H1 (cell line): ENCODE results near the gene CCDC40.

Source experiments
- CEBPB ChIP-seq: IDR thresholded peaks from 2 replicates; pipeline ENCODE4 v1.6.1; 2012; ENCODE audit warnings: low read depth, low read length
- EP300 ChIP-seq, 2 experiments: IDR thresholded peaks; 1 replicate in 1 of 2; 2 replicates in 1 of 2; pipeline ENCODE4 v1.6.1; 2011 to 2012; ENCODE audit warnings: low read depth in 2 of 2, low read length in 2 of 2, mild to moderate bottlenecking in 2 of 2, borderline replicate concordance in 1 of 2, inconsistent platforms in 1 of 2, moderate library complexity in 1 of 2
- MAFK ChIP-seq: IDR thresholded peaks from 2 replicates; pipeline ENCODE4 v1.6.1; 2012; ENCODE audit warnings: low read depth, mild to moderate bottlenecking, improper control_type of control experiment, low read length
- POLR2A ChIP-seq, 2 experiments: IDR thresholded peaks; 1 replicate in 1 of 2; 2 replicates in 1 of 2; pipeline ENCODE4 v1.6.1; 2011; ENCODE audit warnings: low read depth in 2 of 2, low read length in 2 of 2, mild to moderate bottlenecking in 2 of 2; ENCODE audit errors: control extremely low read depth in 1 of 2
- POLR2AphosphoS5 ChIP-seq: IDR thresholded peaks from 2 replicates; pipeline ENCODE4 v1.6.1; 2011; ENCODE audit warnings: low read depth, low read length
- RAD21 ChIP-seq, 2 experiments: IDR thresholded peaks in 1 of 2; conservative IDR thresholded peaks in 1 of 2; 2 replicates each; pipeline ENCODE4 v1.6.1; 2011; ENCODE audit warnings: low read depth in 2 of 2, low read length in 2 of 2, improper control_type of control experiment in 1 of 2, inconsistent platforms in 1 of 2, mild to moderate bottlenecking in 1 of 2, moderate library complexity in 1 of 2
- RFX5 ChIP-seq: IDR thresholded peaks from 2 replicates; pipeline ENCODE4 v1.6.1; 2011; ENCODE audit warnings: low read depth, low read length, improper control_type of control experiment, borderline replicate concordance
- RNF2 ChIP-seq: fragments of 200-900, 300-1000 bp; sonication (generic); IDR thresholded peaks from 2 replicates; pipeline ENCODE4 v1.7.1; 2016; ENCODE audit warnings: borderline replicate concordance, low read depth, mild to moderate bottlenecking, antibody characterized with exemption, low read length; ENCODE audit not compliant: poor library complexity, severe bottlenecking; ENCODE audit errors: missing control alignments
- SP1 ChIP-seq: IDR thresholded peaks from 2 replicates; pipeline ENCODE4 v1.6.1; 2011; ENCODE audit warnings: low read depth, low read length
- TF ChIP-seq, protein P1 (sequence below), 3 experiments: IDR thresholded peaks; 1 replicate in 2 of 3; 2 replicates in 1 of 3; pipeline versions ENCODE4 v1.5.1 to v1.6.1; 2011; ENCODE audit warnings: low read length in 3 of 3, mild to moderate bottlenecking in 3 of 3, inconsistent platforms in 2 of 3, low read depth in 1 of 3, moderate library complexity in 1 of 3; ENCODE audit not compliant: insufficient read depth in 1 of 3; ENCODE audit errors: control extremely low read depth in 1 of 3

DNA sequence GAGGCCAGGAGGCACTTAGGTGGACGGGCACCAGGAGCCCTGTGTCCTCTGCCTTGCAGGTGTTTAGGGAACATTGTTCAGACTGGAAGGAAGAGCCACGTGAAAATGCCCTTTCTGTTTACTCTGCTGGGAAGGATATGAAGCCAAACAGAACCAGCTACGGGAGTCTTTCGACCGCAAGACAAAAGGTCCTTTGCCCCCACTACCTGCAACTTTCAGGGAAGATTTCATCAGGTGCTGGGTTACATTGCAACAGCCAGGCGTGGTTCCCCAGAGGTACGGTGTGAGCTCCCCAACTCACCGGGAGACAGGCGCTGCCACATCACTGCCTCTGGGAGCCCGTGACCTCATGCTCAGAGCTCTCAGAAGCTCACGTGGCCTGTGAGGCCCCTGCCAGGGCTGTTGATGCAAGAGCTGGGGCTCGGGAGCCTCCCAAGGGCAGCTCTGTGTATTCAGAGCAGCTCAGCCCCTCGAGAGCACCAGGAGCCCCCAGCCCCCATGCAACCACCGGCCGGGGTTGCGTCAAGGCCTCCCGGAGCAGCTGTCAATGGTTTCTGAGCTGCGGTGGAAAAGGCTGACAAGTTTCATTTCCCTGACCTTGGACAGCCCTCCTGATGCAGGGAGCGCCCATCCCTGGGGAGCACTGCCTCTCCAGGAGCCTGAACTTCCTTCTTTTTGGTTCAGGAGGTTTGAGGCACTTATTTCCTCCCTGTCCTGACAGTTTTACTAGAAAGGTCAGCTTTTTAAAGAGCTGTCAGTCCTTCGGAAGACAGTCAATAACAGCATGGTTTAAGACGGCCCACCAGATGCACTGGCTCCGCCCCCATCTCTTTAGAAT lies 42.8 kb upstream of the CCDC40 start:
- TF ChIP-seq POLR2A (IDR thresholded peaks at IDR 0.05; ENCODE audit: control extremely low read depth in 1 of 2, low read depth in 2 of 2, low read length in 2 of 2) = no peak
- TF ChIP-seq, protein P1, sequence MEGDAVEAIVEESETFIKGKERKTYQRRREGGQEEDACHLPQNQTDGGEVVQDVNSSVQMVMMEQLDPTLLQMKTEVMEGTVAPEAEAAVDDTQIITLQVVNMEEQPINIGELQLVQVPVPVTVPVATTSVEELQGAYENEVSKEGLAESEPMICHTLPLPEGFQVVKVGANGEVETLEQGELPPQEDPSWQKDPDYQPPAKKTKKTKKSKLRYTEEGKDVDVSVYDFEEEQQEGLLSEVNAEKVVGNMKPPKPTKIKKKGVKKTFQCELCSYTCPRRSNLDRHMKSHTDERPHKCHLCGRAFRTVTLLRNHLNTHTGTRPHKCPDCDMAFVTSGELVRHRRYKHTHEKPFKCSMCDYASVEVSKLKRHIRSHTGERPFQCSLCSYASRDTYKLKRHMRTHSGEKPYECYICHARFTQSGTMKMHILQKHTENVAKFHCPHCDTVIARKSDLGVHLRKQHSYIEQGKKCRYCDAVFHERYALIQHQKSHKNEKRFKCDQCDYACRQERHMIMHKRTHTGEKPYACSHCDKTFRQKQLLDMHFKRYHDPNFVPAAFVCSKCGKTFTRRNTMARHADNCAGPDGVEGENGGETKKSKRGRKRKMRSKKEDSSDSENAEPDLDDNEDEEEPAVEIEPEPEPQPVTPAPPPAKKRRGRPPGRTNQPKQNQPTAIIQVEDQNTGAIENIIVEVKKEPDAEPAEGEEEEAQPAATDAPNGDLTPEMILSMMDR (IDR thresholded peaks at IDR 0.05; ENCODE audit: control extremely low read depth in 1 of 3, insufficient read depth in 1 of 3, low read depth in 1 of 3, low read length in 3 of 3) = no peak
- no peak for TF ChIP-seq SP1
- TF ChIP-seq RFX5 = no peak
- no peak for TF ChIP-seq POLR2AphosphoS5
- TF ChIP-seq RNF2 = no peak
- no peak for TF ChIP-seq MAFK
- no peak for TF ChIP-seq EP300 (IDR thresholded peaks at IDR 0.05; ENCODE audit: borderline replicate concordance in 1 of 2, low read depth in 2 of 2, low read length in 2 of 2)
- TF ChIP-seq CEBPB = peak; percentile 59; the same call in 1 of the 2 replicates
- no peak for TF ChIP-seq RAD21 (IDR thresholded peaks at IDR 0.05 in 1 of 2, conservative IDR thresholded peaks at IDR 0.05 in 1 of 2; ENCODE audit: low read depth in 2 of 2, low read length in 2 of 2)
